HG03196 (cell line): ENCODE results near the gene ASB6.
A peak's percentile ranks its signal among the peaks of the same experiment; 100 is the strongest.

Experiments used
- ATAC-seq: cut with Tn5 transposase; IDR thresholded peaks from one replicate; pipeline ENCODE4 v1.9.1; 2021; ENCODE audit not compliant: unreplicated experiment

The ASB6 gene, protein sequence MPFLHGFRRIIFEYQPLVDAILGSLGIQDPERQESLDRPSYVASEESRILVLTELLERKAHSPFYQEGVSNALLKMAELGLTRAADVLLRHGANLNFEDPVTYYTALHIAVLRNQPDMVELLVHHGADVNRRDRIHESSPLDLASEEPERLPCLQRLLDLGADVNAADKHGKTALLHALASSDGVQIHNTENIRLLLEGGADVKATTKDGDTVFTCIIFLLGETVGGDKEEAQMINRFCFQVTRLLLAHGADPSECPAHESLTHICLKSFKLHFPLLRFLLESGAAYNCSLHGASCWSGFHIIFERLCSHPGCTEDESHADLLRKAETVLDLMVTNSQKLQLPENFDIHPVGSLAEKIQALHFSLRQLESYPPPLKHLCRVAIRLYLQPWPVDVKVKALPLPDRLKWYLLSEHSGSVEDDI

DNA sequence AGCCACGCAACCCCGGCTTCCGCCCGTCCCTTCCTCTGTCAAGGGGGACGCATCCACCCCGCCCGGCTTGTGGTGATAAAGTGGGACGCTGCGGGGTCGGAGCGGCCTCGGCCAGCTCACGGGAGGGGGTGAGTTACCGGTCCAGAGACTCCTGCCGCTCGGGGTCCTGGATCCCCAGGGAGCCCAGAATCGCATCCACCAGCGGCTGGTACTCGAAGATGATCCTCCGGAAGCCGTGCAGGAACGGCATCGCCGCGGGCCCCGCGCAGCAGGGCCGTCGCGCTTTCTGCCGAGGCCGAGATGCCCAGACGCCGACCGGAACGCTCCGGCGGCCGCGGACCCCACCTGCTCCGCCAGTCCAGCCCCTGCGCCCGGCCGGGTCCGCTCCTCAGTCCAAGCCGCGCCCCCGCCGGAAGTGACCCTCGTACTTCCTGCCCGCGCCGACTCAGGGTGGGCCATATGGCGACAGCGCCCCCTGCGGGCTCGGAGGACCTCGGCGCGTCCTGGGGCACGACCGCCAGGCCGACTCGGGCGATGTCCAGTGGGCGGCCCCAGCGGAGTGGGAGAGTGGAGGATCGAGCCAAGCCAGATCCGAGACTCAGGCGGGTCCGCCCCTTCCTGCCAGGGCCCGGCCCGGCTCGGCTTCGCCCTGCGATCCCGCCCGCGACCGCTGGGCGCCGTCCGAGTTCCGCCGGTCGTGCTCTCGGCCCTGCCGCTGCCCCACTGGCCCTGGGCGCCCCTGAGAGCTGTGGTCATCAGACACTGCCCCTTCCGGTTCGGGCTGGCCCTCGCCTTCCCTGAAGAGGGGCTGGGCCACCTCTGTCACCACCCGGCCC, at the start of gene ASB6:
TSS of gene ASB6 (minus strand) at position 402 of the 836 bp plus-strand sequence. CDS start at position 250, 152 bp downstream.
- peak; percentile 87 for ATAC-seq

DNA sequence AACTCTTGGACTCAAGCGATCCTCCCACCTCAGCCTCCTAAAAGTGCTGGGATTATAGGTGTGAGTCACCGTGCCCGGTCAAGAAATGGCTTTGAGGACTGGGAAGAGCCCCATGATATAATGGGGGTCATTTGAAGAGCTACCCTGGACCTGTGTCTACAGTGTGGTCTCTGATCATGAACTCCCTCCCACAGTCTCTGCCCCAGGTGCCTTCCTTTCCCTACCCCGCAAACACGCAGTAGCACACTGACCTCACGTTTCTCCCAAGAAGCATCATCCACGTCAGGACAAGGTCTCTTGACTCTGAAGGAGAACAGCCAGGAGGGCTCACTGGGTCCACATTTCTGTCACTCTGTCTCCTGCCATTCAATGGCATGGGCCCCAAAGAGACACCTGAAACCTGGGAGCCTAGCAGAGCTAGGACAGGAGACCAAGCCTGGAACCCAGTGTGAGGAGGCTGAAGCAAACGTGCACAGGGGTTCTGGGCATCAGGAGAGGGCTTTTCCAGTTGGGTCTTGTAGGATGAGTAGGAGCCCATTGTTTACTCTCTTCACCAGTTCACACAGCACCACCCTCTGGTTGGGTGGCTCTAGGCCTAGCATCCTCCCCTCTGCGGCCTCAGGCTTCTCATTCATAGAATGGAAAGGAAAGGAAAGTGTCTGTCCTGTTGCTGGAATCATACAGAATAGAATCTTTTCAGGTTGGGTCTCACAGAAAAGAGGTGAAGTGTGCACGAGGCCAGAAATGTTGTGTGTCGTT, 46.5 kb upstream of the ASB6 start:
- ATAC-seq, result no peak

DNA sequence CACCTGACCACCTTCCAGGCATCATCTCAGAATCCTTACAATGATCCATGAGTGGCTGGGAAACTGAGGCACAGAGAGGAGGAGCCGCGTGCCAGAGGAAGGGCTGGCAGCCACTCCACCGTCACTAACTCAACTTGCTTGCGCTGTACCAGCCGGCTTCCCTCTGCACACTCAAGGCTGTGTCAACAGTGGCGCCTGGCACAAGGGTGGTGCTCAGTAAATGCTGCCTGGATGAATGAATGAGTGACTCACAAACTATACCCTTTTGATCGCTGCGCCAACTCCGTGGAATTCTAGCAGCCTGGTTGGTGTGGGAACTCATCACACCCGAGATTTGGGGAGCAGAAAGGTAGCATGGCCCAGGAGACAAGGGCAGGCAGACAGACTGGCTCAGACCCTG, 45.4 kb upstream of the ASB6 start:
- no peak for ATAC-seq

DNA sequence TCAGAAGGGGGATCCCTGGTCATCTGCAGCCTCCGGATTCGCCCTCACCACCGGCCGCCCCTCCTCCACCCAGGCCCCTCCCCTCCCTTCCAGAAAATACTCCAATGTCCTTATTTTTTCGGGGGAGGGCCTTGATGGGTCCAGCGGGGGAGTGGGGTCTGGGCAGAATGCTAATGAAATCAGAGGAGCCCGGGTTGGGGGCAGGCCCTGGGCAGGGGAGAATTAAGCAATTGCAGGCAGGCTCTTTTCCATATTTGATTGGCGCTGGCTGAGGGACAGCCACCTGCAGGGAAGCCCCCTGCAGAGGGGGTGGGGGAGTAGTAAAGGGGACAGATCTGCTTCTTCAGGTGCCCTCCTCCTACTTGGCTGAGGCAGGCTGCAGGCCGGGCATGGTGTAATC, 44.8 kb upstream of the ASB6 start:
- ATAC-seq, result no peak

DNA sequence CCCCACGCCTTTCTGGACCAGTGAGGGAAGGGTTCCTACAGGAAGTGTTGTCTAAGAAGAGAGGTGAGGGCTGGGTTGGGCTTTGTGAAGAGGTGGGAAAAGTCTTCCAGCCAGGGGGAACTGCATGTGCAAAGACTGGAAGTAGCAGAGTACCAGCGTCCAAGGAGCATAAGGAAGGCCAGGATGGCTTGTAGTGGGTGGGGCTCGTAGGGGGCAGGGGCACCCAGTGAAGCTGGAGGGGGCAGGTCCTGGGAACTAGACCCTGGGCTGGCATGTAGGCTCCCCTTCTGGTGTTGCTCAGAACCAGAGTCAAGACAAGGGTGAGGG, 43.9 kb upstream of the ASB6 start:
- no peak for ATAC-seq

DNA sequence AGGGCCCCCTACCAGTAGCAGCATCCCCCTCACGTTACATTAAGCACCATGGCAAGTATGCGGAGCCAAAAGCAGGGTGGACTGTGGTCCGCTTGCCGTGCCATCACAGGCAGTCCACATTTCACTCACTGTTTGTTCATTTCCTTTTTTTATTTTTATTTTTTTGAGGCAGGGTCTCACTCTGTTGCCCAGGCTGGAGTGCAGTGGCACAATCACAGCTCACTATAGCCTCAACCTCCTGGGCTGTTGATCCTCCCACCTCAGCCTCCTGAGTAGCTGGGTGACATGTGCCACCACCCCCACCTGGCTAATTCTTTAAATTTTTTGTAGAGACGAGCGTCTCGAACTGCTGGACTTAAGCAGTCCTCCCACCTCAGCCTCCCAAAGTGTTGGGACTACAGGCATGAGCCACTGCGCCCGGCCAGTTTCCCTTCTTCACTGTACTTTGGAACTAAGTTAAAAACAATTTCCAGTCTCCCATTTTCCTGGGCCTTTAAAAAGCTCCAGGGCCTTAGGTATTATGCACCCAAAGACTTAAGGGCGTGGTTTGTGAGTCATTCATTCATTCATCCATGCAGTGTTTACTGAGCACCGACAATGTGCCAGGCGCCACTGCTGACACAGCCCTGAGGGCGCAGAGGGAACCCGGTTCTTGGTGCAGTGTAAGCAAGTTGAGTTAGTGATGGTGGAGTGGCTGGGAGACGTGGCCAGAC, 43.4 kb upstream of the ASB6 start:
- no peak for ATAC-seq

DNA sequence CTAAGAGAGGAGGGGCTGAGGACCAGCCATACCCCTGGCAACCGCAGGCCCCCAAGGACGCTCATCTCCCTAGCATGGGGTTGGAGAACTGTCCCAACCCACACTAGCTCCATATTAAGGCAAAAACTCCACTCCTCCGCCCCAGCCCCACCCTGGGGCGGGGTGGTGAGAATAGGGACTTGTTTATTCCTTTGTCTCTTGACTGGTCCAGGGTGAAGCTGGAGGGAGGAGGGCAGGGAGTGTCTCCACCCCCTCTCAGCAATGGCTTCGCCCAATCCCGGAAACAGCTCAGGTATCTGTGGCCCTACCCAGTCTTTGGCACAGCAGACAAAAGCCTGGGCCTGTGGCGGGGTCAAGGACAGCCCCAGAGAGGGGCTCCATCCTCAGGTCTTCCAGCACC, 40.4 kb upstream of the ASB6 start:
- no peak for ATAC-seq

DNA sequence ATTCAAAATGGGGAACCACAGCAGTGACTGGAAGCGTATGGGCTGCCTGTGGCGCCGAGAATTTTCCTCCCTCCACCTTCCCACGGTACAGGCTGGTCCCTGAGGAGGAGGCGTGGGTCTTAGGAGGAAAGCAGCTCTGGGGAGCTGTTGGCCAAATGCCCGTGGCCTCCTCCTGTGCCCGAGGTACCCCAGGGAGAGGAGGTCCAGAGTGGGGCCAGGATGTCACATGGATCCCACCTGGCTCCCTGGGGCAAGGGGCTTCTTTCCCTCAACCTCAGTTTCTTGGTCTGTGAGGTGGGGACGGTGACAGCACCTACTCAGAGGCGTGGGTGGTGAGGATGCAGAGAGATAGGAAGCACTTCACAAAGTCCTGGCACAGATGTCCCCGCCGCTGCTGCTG, 40.0 kb upstream of the ASB6 start:
- ATAC-seq, result no peak

DNA sequence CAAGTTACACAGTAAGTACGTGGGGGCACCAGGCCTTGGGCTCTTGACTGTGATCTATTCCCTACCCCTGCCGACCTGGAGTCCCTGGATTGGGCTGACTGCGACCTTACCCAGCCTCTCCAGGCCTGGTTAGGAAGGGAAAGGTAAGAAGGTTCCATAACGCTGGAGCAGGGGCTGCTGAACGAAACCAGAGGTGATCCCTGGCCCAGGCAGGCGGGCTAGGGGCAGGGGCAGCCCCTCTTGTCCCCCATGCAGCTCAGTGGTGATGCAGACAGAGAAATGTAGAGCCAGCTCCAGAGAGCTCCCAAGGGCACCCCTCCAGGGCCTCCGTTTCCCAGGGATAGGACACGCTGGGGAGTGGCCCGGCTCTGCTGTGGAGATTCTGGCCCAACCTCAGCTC, 37.6 kb upstream of the ASB6 start:
- ATAC-seq, result no peak

DNA sequence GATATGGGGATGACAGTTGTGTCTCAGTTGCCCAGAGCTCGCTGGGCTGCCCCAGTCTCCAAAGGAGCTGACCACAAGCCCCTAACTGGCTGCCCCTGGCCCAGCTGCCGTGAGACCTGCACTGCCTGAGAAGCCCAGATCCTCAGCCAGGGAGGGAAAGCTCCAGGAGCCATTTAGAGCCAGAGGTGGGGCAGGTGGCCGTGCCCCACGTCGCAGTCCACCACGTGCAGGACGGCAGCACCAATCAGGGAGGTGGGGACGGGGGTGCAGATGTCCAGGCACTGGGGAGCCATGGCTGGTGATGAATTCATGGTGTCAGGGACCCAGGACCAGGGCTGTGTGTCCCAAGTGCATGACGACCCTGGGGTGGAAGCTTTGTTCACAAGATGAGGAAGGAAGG, 36.9 kb upstream of the ASB6 start:
- ATAC-seq, result no peak

DNA sequence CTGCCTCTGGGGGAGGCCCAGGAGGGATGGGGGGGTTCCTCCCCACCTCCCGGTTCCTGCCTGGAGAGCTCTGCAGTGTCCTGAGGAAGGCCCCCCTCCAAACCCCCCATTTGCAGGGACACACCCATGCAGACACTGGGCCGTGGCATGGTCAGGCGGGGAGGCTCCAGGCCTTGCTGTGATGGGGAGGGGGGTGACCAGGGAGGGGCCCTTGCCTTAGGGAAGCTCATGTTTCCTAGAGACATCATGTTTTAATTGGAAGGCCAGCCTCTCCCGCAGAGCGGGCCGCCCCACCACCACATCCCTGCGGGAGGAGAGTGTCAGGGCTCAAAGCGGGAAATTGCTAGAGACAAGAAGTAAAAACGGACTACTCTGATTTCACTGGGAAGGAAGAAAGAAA, 35.5 kb upstream of the ASB6 start:
- ATAC-seq, result no peak

DNA sequence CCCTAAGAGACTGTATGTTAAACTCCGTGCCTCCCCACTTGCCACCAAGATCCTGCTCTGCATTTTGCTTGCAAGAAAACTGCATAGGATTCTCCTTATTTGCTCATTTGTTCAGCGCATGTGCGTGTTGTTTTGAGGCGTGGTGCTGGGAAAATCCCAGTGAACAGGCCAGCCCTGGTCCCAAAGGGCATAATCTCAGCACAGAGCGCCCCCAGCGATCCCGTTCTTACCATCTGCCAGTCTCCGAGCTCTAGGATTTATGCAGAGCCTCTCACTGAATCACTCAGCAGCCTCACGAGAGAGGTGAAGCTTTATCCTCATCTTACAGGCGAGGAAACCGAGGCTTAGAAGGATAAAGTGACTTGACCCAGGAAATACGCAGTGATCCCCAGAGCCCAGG, 35.0 kb upstream of the ASB6 start:
- ATAC-seq, result no peak

DNA sequence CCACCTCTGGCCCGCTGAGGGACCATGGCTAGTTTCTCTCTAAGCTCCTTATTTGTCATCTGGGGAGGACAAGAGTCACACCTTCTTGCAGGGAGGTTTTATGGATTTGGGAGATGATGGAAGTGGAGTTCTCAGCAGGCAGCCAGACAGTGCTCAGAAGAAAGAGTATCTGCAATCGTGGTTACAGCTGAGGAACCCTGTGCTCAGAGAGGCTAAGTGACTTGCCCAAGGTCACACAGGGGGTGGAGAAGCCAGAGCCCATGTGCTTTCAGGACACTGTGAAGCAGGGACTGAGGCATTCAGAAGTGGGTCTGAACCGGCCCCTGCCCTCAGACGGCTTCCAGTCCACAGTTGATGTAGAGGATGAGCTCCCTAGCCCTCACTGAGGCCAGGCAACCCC, 34.3 kb upstream of the ASB6 start:
- ATAC-seq, result no peak

DNA sequence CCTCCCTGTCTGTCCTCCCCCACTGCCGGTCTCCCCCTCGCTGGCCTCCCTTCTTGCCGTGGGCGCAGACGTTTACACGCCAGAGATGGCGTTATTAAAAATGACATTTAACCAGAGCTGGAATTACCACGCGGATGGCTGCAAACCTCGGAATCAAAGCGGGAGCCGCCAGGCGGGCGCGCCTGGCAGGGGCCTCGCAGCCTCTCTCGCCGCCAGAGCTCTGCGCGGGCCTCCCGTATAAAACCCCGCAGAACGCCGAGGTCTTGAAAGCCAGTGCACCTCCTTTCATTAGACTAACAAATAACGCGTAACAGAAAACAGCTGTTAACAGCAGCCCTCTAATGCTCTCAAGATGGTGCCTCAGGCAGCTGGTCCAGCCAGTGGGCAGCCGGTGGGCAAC, 33.7 kb upstream of the ASB6 start:
- ATAC-seq, result no peak

DNA sequence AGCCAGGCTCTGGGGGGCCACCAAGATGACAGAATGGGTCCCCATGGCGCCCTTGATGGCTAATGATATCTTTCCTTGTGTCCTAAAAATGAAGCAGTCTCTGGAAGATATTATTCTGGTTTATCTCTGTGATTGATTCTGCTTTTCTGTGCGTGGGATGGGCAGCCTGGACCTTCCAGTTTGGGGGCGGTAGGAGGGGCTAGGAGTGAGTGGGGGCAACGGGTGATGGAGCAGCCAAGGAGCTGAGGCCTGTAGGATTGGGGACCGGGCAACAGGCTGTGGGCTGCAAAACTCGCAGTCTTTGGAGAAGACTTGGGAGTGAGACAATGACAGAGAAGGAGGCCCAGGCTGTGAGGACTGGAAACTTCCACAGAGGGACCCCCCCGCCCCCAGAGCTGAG, 32.3 kb upstream of the ASB6 start:
- no peak for ATAC-seq

DNA sequence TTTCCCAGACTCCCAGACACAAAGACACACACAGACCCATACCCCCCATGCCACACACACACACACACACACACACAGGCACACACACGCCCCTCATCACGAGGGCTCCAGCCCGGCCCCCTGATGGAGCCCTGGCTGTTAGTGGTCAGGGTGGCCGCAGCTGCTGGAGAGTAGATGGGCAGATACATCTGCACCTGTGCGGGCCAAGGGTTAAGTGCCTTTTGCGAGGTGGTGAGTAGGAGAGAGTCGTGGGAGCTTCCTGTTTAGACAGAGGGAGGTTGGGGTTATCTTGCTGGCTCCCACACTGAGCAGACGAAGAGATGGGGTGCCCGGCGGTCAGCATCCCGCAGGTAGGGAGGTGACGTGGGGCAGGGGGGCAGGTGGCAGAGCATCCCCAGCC, 31.7 kb upstream of the ASB6 start:
- no peak for ATAC-seq

DNA sequence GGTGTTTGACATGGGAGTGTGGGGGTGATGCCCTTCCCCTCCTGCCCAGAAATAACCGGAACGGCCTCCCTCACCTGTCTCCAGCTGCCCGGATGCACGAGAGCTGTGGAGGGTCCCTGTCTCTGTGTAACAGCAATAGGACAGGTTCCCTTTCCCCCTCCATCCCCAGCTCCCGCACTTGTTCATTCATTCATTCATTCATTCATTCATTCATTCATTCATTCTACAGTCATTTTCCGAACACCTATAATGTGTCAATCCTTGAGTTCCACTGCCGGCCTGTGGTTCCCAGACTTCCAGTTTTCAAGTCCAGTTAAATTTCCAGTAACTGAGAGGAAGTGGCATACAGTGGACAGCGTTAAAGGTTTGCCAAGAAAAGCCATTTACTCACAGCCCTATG, 30.8 kb upstream of the ASB6 start:
- ATAC-seq, result no peak

DNA sequence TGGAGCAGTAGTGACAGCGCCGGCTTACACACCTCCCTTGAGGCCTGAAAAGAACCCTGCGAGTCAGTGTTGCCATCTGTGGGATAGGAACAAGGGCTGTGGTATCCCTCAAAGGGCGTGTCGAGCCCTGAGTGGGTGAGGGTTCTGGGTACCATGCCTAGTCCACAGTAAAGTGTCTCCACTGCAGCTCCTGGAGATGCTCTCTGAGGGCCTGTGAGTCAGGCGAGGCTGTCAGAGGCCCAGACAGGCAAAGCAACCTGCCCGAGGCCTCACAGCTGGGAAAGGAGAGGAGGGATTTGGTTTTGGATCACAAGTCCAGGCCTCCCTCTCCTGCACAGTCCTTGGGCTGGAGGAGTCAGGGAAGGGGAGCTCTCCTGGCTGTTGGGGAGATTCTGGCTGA, 29.6 kb upstream of the ASB6 start:
- ATAC-seq, result no peak

DNA sequence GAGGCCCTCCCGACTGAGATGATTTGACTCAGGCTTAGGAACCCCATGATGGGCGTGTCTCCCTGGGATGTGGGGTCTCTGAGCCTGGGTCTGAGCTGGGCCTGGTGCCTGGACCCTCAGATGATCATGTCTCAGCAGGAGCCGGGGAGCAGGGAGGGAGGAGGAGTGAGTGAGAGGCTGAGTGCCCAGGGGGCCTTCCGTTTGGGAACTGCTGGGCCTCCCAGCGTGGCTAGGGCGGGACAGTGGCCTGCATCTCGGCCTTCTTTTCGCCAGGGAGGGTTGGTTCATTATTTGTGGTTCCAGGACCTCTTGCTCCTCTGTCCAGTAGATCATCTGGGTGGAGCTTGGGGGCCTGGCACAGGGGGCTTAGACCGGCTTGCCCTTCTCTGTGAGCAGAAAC, 29.1 kb upstream of the ASB6 start:
- no peak for ATAC-seq

DNA sequence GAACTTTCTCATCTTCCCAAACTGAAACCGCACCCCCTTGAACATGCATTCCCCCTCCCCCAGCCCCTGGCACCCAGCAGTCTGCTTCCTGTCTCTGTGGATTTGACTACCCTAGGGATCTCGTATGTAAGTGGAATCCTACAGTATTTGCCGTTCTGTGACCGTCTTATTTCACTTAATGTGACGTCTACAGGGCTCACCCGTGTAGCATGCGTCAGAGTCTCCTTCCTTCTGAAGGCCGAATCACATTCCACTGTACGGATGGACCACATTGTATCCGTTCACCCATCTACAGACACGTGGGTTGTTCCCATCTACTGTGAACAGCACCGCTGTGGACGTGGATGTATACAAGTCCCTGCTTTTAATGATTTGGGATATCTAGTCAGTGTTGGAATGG, 28.0 kb upstream of the ASB6 start:
- no peak for ATAC-seq

DNA sequence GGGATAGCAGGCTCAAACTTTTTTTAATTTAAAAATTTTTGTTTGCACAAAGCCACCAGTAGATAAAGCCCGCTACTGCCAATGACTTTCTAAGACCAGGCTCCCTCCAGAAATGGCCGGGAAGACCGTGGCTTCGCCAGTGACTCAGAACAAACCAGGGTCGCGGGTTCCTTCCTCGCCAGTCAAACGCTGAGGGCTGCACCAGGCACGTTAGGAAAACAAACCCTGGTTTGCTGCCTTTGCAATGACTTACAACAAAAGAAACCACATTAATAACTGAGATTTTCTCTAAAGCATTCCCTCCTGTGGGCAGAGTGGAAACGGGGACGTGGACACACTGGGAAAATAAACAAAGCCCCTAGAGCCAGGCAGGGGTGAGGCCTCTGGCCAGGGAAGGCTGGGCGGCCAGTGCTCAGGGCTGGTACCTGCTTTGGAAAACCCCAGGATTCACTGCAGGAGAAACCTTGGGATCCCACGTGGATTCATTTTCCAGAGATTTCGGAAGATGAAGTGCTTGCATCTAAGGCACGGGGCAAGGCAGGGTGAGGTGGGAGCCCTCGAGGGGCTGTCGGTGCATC, 27.3 kb upstream of the ASB6 start:
- no peak for ATAC-seq
